Glutamatergic neuron (in vitro differentiated cells): ENCODE data around the gene STX16. TPM values are rescaled to one million over a fixed set of nuclear protein-coding genes. Genes with fewer than 3 reads are reported as not detected.

Experiments used
- DNase-seq: peaks from one replicate; pipeline ENCODE4 v3.0.0; 2022
- H3K27ac Mint-ChIP-seq: one replicate; pipeline ENCODE4 v1.8.0; 2020; ENCODE audit warnings: mild to moderate bottlenecking, mixed read lengths, inconsistent platforms; ENCODE audit not compliant: unreplicated experiment
- H3K27me3 Mint-ChIP-seq: one replicate; pipeline ENCODE4 v1.8.0; 2020; ENCODE audit warnings: mild to moderate bottlenecking, moderate library complexity, mixed read lengths, inconsistent platforms; ENCODE audit not compliant: unreplicated experiment
- H3K36me3 Mint-ChIP-seq: one replicate; pipeline ENCODE4 v1.8.0; 2020; ENCODE audit warnings: mild to moderate bottlenecking, mixed read lengths, inconsistent platforms; ENCODE audit not compliant: unreplicated experiment
- H3K4me1 Mint-ChIP-seq: one replicate; pipeline ENCODE4 v1.8.0; 2020; ENCODE audit warnings: mild to moderate bottlenecking, low read depth, mixed read lengths, inconsistent platforms; ENCODE audit not compliant: unreplicated experiment
- H3K4me3 Mint-ChIP-seq: one replicate; pipeline ENCODE4 v1.8.0; 2020; ENCODE audit warnings: mild to moderate bottlenecking, mixed read lengths, inconsistent platforms; ENCODE audit not compliant: unreplicated experiment
- H3K9me3 Mint-ChIP-seq: one replicate; pipeline ENCODE4 v1.8.0; 2020; ENCODE audit warnings: mild to moderate bottlenecking, moderate library complexity, mixed read lengths, inconsistent platforms; ENCODE audit not compliant: unreplicated experiment
- total RNA-seq: library from RNA; stranded (reverse); fragmentation: NEBNext Ultra II Directional; extraction: Animal tissue kit (Norgen Biotek cat#: 25700); gene quantifications from one replicate; pipeline ENCODE4 v1.2.1, GENCODE V29; 2021; ENCODE audit not compliant: unreplicated experiment
- TF ChIP-seq, protein P1 (sequence below): fragments of 200-600 bp; sonication (generic); IDR thresholded peaks from one replicate; pipeline ENCODE4 v1.5.0; 2021; ENCODE audit not compliant: partially characterized antibody, unreplicated experiment

Gene STX16
- total RNA-seq, 1 donor from 2014 or later: 71.2 TPM

DNA sequence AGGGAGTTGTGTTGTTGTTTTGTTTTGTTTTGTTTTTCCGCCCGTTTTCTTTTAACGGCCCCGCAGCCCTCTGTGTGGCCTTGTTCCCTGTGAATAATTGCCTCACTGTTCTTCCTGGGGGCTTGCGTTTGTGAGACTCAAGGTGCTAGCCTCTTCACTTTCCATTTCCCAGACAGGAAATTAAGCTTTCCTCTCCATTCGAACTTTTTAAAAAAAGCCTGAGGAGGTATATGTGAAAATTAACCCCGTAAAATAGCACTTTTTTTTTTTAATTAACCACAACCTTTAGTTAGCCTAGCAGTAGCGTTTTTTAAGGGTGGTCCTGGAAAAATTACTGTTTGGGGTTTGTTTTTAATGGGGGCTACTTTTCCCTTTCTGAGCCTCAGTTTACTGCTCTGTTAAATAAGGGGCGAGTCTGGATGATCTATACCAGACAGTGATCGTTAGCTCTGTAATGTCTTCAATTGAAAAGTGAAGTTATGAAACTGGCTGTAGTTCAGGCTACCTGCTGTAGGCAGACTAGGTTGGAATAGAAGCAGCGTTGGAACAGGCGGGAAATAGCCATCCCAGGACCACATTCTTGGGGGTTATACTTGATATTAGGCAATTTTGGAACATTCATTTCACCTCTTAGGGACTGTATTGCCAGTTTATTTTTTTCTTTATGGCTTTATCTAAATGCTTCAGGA, 1.7 kb downstream of the STX16 start:
- Mint-ChIP-seq H3K4me3 (peak overlapping the region; percentile 99), H3K9me3 (peaks cover 5% of the 10 kb centered on the region), H3K27me3 (peaks cover 2% of the 10 kb centered on the region), H3K36me3 (no peaks in the 10 kb centered on the region), H3K27ac (peak overlapping the region; percentile 98), H3K4me1 (peaks cover 19% of the 10 kb centered on the region)
- TF ChIP-seq, protein P1, sequence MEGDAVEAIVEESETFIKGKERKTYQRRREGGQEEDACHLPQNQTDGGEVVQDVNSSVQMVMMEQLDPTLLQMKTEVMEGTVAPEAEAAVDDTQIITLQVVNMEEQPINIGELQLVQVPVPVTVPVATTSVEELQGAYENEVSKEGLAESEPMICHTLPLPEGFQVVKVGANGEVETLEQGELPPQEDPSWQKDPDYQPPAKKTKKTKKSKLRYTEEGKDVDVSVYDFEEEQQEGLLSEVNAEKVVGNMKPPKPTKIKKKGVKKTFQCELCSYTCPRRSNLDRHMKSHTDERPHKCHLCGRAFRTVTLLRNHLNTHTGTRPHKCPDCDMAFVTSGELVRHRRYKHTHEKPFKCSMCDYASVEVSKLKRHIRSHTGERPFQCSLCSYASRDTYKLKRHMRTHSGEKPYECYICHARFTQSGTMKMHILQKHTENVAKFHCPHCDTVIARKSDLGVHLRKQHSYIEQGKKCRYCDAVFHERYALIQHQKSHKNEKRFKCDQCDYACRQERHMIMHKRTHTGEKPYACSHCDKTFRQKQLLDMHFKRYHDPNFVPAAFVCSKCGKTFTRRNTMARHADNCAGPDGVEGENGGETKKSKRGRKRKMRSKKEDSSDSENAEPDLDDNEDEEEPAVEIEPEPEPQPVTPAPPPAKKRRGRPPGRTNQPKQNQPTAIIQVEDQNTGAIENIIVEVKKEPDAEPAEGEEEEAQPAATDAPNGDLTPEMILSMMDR: no peak
- no peak for DNase-seq

DNA sequence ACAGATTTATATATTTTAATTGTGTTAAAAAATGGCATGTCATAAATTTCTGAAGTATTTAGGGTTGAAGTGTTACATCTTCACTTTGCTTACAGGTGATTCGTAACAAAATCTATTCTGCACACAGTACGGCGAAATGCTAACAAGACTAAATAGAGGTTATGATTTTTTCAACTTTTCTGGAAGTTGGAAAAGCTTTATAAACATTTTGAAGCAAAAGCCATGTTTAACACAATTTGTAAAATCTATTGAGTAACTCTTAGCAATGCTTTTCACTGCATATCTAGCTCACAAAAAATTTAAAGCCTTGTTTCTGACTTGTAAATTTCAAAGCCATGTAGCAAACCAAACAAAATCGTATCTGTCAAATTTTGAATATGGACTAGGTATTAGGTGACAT, 3.3 kb downstream of the STX16 start:
- Mint-ChIP-seq H3K4me3 (no peak overlapping the region), H3K9me3 (peaks cover 5% of the 10 kb centered on the region), H3K4me1 (peaks cover 24% of the 10 kb centered on the region), H3K36me3 (no peaks in the 10 kb centered on the region), H3K27ac (no peak overlapping the region), H3K27me3 (peaks cover 2% of the 10 kb centered on the region)
- TF ChIP-seq, protein P1: no peak
- DNase-seq: no peak

DNA sequence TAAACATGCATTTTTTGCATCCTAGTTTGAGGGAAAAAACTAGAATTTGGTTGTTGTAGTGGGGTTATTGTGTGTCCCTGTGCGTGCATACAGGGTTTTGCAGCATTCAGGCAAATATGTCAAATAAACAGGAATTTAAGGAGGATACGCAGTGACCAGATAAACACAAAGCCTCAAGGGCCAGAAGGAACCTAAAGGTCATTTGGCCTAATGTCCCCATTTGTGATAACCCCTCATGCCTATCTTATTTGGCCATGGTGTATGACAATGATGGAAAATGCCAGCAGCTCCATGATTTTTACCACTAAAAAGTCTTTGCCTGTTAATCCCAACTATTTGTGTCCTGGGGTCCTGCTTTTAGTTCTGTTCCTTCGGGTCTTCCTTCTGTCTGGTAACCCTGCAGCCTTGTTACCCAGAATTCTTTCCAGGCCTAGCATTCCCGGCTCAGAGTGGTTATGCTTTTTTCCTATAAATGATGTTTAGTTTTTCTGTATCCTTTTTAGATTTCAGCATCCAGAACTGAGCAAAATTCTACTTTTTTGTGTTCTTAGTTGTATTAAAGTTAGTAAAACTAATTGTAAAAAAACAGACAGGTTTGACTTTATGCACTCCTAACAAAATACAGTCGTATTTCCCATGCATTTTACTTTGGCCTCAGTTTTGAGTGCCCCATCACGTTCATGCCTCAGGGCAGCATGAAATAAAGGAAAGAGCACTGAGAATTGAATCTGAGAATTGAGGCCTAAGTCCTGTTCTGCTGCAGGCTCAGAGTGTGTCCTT, 4.4 kb downstream of the STX16 start:
- H3K9me3 Mint-ChIP-seq: peaks cover 5% of the 10 kb centered on the region
- H3K36me3 Mint-ChIP-seq: no peaks in the 10 kb centered on the region
- no peak for DNase-seq
- H3K4me1 Mint-ChIP-seq: peaks cover 24% of the 10 kb centered on the region
- TF ChIP-seq, protein P1: no peak
- H3K27me3 Mint-ChIP-seq: peaks cover 2% of the 10 kb centered on the region
- H3K4me3 Mint-ChIP-seq: no peak overlapping the region
- no peak overlapping the region for H3K27ac Mint-ChIP-seq

DNA sequence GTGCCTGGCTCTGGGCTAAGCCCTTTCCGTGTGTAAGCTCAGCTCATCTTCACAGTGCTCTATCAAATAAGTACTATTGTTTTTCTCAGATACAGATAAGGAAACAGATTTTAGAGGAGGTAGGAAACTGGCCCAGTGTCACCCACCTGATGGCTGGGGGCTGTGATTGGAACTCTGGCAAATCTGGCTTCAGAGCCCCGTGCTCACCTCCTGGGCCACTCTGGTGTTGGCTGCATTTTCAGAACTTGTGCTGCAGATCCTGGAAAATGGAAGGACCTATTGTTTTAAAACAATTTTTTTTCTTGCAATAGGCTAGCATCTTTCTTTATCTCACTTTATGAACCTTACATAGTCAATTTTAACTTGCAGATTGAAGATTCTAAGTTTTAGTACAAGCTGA, 5.7 kb downstream of the STX16 start:
- H3K27me3 Mint-ChIP-seq: no peaks in the 10 kb centered on the region
- no peak for DNase-seq
- TF ChIP-seq, protein P1: no peak
- no peaks in the 10 kb centered on the region for H3K36me3 Mint-ChIP-seq
- no peak overlapping the region for H3K27ac Mint-ChIP-seq
- peaks cover 24% of the 10 kb centered on the region for H3K4me1 Mint-ChIP-seq
- H3K4me3 Mint-ChIP-seq: no peak overlapping the region
- no peaks in the 10 kb centered on the region for H3K9me3 Mint-ChIP-seq

DNA sequence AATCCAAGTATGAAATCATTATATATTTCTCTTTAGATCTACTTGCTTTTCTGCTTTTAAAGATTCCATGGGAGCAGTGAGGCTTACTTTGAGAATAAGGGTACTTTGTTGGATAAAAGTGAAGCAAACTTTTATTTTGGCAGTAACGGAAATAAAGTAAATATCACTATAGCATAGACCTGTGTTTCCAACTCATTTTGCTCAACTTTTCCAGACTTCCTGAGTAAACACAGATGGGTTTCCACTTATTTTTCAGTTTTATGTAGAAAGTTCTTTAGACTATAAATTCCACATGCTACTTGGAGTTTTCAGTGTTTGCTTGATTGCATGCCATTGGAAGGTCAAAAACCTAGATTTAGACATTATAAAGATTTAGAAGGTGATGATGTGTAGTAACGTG, 6.2 kb downstream of the STX16 start:
- Mint-ChIP-seq H3K27me3 (no peaks in the 10 kb centered on the region), H3K9me3 (no peaks in the 10 kb centered on the region), H3K36me3 (no peaks in the 10 kb centered on the region), H3K27ac (no peak overlapping the region), H3K4me1 (peaks cover 24% of the 10 kb centered on the region), H3K4me3 (no peak overlapping the region)
- TF ChIP-seq, protein P1: no peak
- DNase-seq: no peak
